HG03103 (cell line): ENCODE data around the gene RIN1.

Experiments
- ATAC-seq: cut with Tn5 transposase; IDR thresholded peaks from one replicate; pipeline ENCODE4 v1.9.1; 2021; ENCODE audit warnings: low read depth; ENCODE audit not compliant: unreplicated experiment

RIN1 gene

DNA sequence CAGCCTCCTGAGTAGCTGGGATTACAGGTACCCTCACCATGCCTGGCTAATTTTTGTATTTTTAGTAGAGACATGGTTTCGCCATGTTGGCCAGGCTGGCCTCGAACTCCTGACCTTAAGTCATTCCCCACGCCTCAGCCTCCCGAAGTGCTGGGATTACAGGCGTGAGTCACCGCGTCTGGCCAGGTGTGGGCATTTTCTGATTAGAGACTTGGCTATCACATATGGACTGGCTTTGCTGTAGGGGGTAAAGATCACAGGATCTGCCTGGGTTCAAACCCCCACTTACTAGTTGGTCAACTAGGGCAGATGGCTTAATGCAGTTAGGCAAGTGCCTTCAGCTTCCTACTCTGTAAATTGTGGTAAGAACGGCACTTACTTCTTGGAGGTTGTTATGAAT lies 25.9 kb downstream of the RIN1 start:
- ATAC-seq = no peak

DNA sequence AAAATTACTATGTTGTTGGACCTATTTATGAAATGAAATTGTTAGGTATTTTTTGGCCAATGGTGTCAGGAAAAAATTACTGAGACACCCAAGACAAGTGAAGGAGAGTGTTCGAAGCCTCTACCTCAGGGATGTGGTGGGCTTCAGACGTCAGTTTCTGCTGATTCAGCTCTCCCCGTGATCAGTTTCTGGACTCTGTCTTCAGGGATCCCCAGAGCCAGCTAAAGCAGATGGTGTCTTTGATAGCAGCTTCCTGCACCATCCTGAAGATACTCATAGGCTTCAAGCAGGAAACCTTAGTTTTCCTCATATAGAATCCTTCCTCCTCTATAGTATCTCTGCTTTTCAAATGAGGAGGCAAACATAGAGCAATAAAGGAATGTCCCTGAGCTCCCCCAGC lies 26.8 kb downstream of the RIN1 start:
- ATAC-seq = no peak

DNA sequence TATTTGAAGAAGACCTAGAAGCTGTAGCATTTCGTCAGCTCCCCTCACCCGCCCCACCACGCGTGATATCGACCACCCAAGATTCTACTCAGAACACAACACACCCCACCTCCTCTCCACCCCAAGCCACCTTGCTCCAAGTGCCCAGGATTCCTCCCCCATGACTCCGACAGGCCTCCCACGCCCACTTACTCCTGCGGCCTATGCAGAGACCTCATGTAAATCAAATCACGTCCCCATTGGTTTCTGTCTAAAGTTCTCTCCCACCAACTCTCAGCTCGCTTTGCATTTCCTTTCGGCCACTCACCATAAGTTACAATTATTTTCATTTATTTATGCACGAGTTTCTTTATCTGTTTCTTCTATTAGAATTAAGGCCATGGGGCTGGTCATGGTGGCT lies 33.6 kb downstream of the RIN1 start:
- no peak for ATAC-seq

DNA sequence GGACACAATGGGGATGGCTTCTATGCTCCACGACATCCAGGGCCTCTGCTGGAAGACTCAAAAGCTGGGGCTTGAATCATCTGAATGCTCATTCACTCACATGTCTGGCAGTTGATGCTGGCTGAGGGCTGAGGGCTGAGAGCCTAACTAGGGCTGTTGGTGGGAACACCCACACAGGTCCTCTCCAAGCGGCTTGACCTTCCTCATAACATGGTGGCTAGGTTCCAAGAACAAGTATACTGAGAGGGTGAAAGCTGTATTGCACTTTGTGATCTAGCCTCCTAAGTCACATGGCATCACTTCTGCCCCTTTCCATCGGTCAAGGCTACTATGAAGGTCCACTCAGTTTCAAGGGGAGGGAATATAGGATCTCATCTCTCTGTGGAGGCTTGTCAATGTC lies 37.0 kb downstream of the RIN1 start:
- ATAC-seq = no peak

DNA sequence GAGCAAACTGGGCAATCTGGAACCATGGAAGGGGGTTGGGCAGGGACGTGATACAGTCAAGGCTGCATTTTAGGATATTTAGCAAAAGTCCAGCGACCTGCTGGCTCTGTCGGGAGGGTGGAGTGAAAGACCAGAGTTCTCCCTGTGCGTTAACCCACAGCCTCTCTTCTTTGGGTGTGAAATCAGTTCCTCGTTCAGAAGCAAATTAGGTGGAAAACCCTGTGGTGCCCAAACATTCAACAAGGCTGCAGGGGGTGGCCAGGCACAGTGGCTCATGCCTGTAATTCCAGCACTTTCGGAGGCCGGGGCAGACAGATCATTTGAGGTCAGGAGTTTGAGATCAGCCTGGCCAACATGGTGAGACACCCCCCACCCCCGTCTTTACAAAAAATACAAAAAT lies 38.6 kb downstream of the RIN1 start:
- ATAC-seq = no peak

DNA sequence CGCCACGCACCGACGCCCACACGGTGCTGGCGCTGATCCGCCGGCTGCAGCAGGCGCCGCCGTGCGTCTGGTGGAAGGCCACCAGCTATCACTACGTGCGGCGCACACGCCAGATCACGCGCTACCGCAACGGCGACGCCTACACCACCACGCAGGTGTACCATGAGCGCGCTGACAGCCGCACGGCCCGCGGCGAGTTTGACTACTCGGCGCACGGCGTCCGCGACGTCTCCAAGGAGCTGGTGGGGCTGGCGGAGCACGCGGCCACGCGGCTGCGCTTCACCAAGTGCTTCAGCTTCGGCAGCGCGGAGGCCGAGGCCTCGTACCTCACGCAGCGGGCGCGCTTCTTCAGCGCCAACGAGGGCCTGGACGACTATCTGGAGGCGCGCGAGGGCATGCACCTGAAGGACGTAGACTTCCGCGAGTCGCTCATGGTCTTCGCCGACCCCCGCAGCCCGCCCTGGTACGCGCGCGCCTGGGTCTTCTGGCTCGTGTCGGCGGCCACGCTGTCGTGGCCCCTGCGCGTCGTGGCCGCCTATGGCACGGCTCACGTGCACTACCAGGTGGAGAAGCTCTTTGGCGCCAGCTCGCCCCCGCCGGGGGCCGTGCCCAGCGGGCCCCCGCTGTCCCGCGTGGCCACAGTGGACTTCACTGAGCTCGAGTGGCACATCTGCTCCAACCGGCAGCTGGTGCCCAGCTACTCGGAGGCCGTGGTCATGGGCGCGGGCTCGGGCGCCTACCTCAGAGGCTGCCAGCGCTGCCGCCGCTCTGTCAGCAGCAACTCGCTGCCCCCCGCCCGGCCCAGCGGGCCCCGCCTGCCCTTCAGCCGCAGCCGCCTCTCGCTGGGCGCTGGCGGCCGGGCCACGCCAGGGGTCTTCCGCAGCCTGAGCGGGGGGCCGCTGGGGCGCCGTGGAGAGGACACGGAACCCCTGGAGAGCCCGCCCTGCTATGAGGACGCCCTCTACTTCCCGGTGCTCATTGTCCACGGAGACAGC lies 41.3 kb downstream of the RIN1 start:
- no peak for ATAC-seq

DNA sequence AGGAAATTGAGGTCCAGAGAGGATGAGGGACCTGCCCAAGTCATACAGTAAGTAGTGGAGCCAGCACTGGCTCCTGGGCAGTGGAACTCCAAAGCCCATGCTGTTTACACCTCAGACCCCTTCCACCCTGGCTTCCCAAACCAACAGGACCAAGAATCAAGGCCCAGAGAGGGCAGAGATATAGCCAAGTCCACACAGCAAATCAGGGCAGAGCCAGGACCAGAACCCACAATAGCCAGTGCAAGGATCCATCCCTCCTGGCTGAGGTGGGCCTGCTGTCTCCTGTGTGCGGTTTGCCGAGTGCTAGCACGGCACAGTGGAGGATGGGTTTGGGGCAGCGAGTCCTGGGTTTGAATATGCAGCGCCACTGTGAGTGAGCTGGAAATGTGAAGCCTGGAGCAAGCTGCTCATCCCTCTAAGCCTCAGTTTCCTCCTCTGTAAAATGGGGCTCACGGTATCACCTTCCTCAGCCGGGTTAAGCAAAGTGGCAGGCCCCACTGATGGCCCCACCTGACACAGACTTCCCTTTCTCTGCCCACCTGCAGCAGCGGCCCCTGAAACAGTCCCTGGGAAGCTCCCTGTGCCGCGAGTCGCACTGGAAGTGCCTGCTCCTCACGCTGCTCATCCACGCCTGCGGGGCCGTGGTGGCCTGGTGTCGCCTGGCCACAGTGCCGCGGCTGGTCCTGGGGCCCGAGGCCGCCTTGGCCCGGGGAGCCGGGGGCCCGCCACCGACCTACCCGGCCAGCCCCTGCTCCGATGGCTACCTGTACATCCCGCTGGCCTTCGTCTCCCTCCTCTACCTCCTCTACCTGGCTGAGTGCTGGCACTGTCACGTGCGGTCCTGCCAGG lies 42.2 kb downstream of the RIN1 start:
- ATAC-seq = no peak

DNA sequence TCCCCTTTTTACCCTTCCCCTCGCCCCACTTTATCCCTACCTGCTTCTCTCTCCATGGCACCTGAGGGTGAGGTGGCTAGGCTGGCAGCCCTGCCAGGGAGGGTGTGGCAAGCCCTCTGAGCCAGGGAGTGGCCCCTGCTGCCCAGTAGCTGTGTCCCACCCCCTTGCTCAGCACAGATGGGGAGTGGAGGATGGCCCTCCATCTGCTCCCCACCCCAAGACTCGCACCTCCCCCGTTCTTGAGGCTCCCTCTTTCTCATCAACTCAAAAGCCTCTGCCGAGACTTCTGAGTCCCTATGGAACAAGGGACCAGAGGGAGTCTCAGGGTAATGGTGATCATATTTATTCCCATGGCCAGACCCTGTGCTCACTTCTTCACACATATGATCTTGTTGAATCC lies 42.9 kb downstream of the RIN1 start:
- no peak for ATAC-seq

DNA sequence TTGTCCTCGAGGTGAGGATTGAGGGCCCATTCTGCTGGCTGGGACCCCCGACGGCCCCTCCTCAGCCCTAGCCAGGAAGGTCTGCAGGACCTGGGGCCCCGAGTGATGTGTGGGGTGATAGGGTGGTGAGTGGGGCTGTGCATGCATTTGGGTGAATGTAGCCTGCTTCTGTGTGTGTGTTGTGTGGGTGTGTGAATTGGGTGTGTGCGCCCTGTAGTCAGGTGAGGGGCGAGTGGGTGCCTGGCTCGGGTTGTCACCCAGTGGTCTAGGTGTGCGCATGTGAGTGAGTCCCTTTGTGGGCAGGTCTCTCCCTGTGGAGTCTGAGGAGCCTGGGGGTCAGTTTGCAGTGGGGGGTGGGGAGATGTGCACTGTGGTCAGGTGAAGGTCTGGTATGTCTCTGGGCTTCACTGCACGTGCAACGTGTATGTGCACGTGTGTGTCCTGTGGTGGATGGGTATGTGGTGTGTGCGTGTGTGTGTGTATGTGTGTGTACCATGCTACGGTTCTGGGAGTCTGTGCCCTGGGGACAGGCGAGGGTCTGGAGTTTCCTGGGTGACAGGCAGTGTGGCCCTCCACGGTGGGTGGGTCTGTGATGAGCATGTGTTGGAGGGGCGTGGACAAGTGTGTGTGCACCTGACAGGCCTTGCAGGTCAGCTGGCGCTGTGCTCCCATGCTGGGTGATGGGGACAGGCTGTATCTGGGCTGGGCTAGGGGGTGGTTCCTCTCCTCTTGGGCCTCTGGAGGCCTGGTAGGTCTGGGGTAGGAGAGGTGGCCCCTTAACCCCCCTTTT lies 43.5 kb downstream of the RIN1 start:
- no peak for ATAC-seq

DNA sequence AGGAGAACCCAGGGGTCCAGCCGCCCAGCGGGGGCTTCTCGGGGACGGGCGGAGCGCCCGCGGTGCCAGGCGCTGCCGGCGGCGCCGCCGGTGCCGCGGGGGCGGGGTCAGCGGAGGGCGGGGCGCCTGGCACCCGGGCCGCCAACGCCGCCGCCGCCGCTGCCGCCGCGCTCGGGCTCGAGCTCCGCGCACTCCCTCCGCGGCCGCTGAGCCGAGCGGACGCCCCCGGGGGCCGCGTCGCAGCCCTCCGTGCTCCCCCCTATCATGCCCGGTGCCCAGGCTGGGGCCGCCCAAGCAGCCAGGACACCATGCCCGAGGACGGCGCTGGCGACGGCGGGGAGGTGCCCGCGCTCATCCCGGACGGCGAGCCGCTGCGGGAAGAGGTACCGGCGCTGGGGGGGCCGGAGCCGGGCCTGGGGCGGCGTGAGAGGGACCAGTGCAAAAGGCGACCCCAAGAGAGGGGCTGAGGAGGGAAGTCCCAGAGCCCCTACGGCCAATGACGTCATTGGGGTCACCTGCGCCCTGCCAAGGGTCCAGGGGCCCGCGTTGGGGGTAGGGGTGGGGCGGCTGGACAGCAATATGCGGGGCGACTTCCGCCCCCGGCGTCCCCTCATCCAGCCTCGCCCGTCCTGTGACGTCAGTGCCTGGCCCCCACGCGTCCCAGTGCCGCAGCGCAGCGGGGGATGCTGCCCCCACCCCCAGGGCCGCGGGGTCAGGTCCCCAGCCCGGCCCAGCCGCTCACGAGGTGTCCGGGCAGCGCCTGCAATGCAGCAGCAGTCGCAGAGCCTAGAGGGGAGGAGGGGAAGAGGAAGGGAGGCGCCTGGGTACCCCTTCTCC lies 44.3 kb downstream of the RIN1 start, which contains the start of gene TMEM151A:
TSS of gene TMEM151A (plus strand) at position 189 of the 837 bp plus-strand sequence. CDS start at position 309, 120 bp downstream.
- ATAC-seq = no peak

DNA sequence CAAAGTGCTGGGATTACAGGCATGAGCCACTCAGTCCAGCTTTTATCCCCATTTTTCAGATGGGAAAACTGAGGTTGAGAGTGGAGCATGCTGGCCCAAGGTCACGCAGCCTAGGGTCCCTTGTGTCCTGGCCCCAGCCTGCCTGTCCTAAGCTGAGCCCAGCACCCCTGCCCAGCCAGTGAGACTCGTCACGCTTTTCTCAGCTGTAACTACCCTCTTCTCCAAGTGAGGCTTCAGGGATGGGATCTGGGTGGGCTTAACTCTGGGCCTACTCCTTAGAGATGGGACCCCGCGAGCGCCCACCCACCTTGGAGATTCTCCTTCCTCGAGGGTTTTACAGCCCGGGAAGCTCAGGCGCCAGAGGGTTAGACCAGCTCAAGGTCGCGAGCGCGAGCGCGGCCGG lies 44.9 kb downstream of the RIN1 start:
- ATAC-seq = no peak

DNA sequence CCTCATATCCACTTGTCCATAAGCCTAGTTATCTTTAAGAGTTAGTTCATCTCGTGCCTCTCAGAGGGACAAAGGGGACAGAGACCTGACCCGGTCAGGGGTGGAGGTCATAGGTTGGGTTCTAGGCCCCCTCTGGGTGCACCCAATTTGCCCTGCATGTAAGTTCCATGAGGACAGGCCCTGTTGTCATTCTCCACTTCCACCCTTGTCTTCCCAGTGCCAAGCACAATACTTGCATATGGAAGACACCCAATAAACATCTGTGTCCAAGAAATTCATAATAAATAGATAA lies 46.0 kb downstream of the RIN1 start:
- ATAC-seq = no peak

DNA sequence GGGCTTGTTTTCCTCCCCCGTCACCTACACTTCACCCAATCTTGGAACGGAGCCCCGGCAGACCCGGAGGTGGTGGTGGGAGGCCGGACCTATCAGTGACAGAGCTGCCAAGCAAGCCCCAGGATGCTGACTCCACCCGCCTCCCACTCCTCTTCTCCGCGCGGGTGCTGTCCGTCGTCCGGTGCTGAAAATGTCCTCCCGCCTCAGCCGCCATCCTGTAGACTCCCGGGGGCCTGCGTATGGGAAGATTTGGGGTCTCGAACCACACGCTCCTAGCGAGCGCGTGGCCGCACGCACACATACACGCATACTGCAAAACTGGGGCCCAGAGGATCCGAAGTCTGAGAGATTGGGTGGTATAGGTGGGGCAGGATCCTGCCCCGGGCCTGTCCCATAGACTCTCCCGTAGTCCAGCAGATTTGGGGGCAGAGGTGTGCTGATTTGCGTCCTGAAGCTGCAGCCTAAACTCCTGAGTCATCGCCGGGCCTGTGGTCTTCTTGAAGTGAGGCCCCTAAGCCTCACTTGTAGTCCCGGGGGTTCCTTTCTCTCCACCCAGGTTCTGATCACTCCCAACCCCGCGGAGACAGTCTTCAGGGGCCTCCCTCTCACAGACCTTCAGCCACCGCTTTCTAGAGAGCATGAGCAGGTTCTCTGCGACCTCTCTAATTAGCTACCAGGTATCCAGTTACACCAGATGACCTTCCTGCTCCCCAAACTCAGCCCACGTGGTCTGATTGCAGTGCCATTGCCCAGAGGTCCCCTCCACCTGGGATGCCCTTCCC lies 46.5 kb downstream of the RIN1 start:
- peak; percentile 26 for ATAC-seq

DNA sequence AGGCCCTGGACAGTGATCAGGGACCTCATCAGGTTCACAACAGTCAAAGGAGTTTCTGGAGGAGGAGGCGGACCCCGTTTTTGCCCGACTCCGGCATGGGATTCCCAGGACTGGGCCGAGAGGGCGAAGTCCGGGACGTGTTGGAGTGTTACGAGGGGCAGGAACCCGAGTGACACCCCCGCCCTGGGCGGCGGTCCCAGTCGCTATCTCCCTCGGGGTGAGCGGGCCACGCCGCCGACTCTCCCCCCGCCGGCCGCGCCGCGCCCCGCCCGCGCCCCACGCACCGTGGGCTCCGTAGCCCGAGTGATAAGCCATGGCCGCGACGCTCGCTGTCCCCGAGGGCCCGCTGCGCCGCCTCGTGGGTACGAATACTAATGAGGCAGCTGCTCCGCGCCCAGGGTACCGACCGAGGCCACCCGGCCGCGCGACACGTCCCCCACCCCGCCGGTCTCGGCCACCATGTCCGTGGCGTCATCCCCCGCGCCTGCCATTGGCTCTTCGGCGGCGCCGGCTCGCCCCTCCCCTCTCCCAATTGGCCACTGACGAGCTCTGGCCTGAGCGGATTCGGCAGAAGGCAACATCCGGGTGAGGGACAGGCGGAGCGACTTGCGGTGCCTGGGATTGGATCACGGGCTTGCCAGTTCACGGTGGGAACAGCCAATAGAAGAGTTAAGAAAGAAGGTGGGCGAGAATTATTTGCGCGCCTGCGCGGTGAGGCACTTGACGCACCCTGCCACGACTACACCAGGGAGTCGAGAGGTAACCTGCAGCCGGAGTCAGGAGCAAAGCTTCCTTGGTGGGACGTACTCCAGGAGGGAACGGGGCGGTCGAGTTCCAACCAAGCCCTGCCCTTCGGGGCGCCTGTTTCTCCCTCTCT lies 47.3 kb downstream of the RIN1 start, which contains the start of gene YIF1A:
TSS of gene YIF1A (minus strand) at position 473 of the 877 bp plus-strand sequence. CDS start at position 315, 158 bp downstream.
- ATAC-seq = peak; percentile 91

DNA sequence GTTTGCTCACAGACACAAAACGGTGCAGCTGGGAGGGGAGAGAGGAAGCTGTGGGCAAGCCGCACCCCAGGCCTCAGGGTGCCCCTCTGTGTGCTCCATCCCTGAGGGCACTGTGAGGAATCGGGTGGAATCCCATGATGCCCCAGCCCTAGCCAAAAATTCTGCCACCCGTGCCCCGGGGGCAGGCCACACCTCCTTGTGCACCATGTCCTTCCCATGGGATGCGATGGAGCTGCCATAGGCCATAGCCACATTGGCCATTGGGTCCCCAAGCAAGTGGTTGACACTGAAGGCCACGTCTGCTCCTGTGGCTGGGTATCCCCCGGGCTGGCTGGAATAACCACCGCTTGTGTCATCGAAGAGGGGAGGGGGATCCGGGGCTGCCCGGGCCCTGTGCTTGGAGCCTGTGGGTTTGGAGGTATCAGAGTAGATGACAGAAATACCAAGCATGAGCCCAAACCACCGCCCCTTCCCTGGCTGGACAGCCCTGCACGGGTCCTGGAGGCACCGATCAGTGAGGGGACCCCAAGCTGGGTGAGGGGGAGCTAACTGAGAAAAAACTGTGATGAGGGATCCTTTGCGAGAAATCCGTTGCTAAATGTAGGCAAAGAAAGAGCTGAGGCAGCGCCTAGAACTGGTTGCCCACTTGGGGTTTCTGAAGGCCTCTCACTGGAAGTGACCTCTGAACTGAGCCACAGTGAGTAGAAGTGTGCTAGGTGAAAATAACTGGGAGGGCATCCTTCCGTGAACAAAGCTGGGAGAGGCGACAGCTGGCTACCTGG lies 48.2 kb downstream of the RIN1 start:
- no peak for ATAC-seq

DNA sequence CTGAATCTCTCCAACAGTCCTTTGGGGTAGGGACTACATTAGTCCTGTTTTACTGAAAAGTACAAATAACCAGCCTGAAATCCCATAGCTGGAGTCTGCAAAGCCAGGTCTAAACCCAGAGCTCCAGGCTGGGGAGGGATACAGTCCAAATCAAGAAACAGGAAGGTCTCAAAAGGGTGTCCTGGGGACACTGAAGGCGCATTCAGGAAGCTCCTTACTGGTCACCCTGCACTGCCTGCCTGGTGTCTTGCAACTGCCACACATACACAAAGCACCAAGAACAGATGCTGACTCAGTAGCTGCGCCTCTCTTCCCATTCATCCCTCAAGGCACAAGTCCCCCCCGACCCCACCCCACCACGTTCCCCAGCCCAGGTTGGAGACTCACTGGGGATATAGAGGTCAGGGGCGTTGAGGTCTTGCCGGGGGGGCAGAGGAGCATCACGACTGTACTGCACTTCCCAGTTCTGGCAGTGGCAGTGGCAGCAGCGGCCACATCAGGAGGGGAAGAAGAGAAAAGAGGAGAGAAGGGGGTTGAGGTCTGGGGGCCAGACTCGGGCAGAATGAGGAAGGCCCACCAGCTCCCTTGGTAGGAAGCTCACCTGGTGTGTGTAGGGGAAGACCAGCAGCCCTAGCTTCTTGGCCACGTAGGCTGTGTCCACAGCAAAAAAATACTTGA lies 48.9 kb downstream of the RIN1 start:
- ATAC-seq = no peak

DNA sequence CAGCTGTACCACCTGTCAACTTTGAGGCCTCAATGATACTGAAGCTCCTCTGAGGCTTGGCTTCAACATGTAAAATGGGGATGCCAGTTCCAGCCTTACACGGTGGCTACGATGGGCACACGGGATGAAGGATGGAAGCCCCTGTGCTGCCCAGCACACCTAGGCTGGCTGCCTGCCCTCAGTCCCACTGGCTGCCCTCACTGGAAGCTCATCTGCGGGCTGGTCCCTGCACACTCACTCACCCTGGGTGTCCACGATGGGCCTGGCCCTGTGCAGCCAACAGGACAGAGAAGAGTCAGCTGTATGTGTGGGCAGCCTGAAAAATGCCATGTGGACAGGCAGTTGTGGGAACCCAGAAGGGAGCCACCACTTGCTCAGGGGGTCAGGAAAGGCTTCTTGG lies 49.5 kb downstream of the RIN1 start:
- no peak for ATAC-seq
